Hindlimb muscle (tissue), 1 donor: ENCODE data around the gene EDA2R. TPM values are rescaled to one million over a fixed set of nuclear protein-coding genes. Genes with fewer than 3 reads are reported as not detected.
A peak's percentile ranks its signal among the peaks of the same experiment; 100 is the strongest.

Experiments
- DNase-seq: peaks from one replicate; pipeline ENCODE4 v3.0.0-alpha.2; 2013
- polyA plus RNA-seq: library from polyadenylated mRNA; unstranded; fragments of 120-200 nt; gene quantifications from one replicate; pipeline ENCODE4 v1.2.1, GENCODE V29; 2013; ENCODE audit not compliant: insufficient read length

The EDA2R gene
- polyA plus RNA-seq, result 1.8 TPM

DNA sequence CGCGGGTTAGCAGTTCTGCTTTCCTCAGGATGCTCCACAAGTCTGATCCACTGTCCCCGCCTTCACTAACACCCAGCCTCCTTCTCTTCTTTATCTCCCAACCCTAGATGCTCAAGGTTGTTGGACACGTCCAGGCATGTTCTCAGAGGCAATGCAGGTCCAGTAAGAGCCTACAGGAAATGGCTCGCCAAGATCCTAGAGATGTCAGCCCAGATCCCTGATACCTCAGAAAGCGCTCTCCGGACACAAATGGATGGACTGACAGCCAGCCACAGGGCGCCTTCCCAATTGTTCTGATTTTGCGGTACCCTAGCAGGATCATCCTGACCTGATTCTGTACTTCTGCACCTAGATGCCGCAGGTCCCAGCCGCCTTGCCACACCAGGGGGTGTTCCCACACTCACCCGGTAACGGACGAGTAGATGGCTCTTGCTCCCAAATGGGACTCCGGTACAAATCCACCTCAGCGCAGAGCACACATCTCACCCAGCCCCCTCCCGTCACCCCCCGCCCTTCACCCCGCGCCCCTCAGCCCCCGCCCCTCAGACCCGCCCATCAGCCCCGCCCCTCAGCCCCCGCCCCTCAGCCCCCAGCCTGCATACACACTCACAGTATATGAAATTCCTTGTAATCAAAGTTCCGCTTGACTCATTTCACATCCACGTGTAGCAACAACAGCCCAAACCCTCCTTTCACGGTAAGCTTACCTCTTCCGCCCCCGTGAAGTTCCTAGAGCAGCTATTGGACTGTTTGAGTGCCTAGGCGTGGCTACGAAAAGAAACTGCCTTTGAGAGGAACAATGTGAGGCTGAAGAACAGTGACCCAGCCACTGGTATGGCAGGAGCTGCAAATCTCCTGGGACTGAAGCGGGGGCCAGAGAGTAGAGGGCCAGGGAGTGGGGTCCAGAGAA lies at the start of gene EDA2R:
TSS of gene EDA2R (minus strand) at position 488 of the 910 bp plus-strand sequence. CDS start 23,058 bp downstream, outside the sequence.
- DNase-seq, result no peak

GRCh38 chrX:66684196-66684595 lies 45.3 kb upstream of the EDA2R start:
- no peak for DNase-seq

GRCh38 chrX:66680451-66680850 lies 41.6 kb upstream of the EDA2R start:
- no peak for DNase-seq

GRCh38 chrX:66677430-66677829 lies 38.6 kb upstream of the EDA2R start:
- DNase-seq, result no peak

DNA sequence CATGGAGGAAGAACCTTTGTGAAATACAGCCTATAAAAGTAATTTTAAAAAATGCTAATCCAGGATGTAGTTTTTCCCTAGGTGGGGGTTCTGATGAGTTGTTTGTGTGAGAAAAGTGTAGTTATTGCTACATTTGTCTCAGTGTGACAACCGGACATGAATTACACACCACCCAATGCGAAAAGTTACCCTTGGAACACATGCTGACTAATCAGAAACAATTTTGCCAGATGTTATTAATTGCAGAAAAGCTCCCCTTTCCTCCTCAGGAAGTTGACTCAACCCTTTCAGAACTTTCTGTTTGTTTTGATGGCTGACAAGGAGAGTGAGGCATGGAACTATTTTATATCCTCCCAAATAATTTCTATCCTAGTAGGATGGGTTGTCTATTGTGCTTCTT lies 38.1 kb upstream of the EDA2R start:
- no peak for DNase-seq

DNA sequence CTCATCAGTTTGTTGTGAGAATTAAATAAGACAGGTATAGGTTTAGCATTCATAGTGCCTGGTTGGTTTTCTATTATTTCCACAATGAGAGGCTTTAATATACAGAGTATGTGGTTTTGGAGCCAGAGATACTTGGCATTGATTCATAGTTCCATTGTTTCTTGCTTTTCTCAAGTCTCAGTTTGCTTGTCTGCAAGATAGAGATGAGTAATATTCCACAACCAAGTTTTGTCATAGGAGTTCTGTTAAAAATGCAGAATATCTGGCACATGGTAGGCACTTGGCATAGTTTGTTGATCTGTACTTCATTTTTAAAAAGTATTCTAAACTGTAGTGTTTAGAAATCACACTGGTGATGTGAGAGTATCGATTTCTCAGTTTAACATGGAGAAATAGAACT lies 37.5 kb upstream of the EDA2R start:
- peak; percentile 1 for DNase-seq

DNA sequence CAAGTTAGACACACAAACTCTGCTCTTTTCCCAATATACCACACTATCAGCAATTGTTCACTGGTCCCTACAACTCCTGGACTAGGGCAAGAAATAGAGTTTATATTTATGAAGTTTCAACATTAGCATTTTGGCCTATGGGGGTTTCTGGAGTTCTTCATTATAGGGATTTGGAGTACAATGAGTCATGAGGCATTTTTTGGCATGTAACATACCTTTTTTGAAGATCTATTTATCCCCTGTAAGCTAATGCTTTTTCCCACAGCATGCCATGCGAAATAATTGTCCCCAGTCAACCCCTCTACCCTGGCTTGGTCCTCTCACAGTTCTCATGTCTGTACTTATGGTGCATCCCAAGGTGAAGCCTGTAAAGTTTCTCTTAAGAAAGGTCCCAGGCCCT lies 36.7 kb upstream of the EDA2R start:
- no peak for DNase-seq

GRCh38 chrX:66674506-66674905 lies 35.6 kb upstream of the EDA2R start:
- no peak for DNase-seq

DNA sequence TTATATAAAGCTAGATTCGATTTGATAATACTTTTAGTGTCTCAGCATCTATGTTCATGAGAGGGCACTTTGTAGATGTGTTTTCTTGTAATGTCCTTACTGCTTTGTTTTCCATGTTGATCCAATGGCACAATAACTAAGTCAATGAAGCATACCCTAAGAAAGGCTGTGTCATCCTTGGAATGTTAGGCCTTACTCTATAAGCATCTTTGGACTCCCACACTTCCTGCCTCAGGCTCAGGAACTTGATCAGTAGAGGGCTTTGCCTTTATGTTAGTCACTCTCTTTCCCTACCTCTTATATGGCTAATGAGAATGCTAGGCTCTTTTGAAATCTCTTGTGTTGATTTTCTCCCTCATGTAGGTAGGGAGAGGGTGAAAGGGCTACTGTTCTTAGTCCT lies 33.2 kb upstream of the EDA2R start:
- no peak for DNase-seq

DNA sequence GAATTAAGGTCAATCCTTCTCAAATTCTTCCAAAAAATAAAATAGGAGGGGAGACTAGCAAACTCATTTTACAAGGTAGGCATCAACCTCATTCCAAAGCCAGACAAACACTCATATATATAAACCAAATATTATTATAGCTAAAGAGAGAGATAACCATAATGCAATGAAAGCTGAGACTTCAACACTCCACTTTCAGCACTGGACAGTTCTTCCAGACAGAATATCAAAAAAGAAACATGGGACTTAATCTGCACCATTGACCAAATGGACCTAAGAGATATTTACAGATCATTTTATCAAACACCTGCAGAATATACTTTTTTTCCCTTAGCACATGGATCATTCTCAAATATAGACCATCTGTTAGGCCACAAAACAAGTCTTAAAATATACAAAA lies 15.5 kb upstream of the EDA2R start:
- no peak for DNase-seq

- DNase-seq, result peak; percentile 29
Observed at GRCh38 chrX:66635360-66635759, 3.5 kb downstream of the EDA2R start.

DNA sequence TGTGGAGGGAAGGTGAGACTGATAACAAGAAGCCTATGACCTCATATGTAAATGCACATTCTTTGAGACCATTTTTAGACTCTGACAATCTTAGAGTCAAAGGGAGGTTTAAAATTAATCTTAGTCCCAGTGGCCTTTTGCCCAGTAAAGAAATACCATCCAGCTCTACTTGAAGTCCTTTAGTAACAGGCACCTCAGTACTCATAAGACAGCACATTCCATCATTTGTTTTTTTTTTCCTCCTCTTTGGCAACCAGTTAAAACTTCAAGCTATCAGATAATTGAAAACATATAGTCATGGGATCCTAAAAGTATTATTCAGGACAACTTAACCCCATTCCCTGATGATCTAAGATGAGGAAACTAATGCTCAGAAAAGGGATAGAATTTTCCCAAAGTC lies 4.6 kb downstream of the EDA2R start:
- no peak for DNase-seq

- DNase-seq, result no peak
Observed at GRCh38 chrX:66633541-66633940, 5.3 kb downstream of the EDA2R start.

- no peak for DNase-seq
Observed at GRCh38 chrX:66632981-66633380, 5.9 kb downstream of the EDA2R start.

DNA sequence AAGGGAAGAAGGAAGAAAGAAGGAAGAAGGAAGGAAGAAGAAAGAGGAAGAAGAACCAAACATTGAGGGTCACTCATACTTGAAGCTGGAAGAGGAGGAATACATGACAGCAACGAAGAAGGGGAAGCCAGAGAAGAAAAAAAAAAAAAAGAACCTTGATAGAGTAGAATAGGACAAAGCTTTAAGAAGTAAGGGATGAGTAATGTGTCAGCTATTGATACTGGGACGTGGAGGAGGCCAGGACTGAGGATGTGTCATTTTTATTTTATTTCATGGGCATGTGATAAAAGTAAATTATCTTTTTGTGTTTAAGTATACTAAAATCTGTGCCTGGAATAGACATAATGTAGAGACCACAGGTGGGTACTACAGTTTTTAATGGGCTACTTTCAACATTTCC lies 6.4 kb downstream of the EDA2R start:
- no peak for DNase-seq

DNA sequence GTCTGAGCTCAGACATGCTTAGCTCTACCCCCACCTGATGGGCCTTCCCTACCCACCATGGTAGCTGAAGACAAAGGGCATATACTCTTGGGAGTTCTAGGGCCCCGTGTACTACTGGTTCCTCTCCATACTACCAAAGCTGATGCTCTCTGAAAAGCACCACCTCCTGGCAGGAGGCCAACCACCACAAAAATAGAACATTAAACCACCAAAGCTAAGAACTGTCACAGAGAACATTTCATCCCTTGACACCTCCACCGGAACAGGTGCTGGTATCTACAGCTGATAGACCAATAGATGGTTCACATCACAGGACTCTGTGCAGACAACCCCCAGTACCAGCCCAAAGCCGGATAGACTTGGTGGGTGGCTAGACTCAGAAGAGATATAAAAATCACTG lies 13.4 kb downstream of the EDA2R start:
- DNase-seq, result no peak

DNA sequence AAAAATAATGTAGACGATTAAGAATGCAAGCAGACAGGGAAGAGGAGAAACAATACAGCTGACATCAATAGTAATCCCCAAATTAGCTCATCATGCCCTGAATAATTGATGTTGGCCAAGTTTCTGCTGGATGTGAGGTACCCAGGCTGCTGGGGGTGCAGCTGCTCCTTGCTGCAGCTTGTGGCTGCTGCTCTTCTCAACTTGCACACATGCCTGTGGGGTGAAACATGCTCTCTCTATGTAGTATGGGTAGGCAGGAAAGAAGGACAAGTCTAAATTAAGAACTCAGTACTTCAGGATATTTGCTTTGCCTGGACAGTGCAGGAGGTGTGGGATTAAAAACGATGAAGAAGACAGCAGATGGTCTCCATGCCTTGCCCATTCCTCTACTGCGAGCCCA lies 16.7 kb downstream of the EDA2R start:
- DNase-seq, result no peak

DNA sequence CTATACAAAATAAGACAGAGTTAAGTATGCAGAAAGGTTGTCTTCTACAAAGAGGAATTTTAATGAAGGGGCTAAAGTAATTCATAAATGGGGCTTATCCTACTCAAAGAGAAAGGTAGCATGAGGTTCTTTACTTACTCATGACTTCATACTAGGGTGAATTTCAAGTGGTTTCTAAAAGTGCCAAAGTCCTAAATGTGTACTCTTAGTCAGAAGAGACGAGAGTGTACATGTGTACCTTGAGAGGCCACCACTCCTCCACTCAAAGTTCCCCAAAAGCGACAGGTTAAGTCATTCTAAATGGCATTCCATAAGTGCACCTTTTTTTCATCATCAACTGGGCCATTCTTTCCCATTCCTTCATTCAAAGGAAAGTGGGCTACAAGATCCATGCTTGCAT lies 21.9 kb downstream of the EDA2R start:
- no peak for DNase-seq

GRCh38 chrX:66602381-66602938 lies 36.4 kb downstream of the EDA2R start:
- no peak for DNase-seq

DNA sequence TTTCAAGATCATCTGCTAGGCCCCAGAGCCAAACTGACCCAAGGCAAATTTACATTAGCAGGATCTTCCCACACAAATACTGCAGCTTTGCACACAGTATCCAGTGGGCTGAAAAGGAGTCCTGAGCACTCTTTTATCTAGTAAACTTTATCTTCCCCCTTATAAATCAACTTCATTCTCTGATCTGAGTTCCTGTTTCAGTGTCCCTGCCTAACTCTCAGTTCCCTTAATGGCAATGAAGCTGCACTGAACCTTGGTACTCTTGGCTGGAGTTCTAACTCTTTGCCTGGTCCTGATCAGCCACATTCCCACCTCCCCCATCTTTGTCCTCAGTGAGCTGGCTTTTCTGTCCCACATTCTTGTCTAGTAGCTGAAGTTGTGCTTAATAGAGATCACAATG lies 37.4 kb downstream of the EDA2R start:
- no peak for DNase-seq

DNA sequence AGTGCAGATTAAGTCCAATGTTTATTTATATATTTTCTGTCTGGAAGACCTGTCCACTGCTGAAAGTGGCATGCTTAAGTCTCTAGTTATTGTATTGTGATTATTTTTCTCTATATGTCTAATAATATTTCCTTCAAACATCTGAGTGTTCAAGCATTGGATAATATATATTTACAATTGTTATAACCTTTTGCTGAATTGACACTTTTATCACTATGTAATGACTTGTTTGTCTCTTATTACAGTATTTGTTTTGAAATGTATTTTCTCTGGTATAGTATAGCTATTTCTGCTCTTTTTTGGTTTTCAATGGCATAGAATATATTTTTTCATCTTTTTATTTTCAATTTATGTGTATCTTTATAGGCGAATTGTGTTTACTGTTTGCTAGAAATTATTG lies 59.7 kb downstream of the EDA2R start:
- DNase-seq, result no peak

- no peak for DNase-seq
Observed at GRCh38 chrX:66553973-66554372, 84.9 kb downstream of the EDA2R start.

GRCh38 chrX:66547847-66548369 lies 91.0 kb downstream of the EDA2R start:
- DNase-seq, result no peak
